NCI-H82 (cell line): ENCODE measurements around the gene KYNU.
"Not testable (repeated sequence)": the region's sequence is repeated elsewhere in the genome, so short reads cannot be mapped to it uniquely, and the experiment has no call there.

ENCODE experiments used
- DNase-seq: peaks from one replicate; lab custom pipeline; 2025; lab: John Stamatoyannopoulos, UW

KYNU gene

DNA sequence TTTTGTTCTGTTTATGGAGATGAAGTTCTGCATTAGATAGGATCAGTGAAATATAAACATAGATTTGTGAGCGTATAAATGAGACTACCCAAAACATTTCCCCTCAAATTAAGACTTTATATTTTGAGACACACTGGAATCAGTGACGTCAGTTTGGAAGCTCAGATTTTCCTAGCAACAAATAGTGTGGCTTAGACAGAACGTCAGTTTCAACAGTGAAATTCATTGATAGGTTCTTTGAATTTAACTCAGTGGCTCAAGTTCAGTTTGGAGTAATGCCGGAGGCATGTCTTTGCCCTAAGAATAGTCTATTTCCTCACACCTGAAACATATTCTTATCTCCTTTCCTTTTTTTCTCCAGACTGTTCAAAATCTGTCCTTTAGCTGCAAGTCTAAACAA, 138.2 kb downstream of the KYNU start:
- no peak for DNase-seq

DNA sequence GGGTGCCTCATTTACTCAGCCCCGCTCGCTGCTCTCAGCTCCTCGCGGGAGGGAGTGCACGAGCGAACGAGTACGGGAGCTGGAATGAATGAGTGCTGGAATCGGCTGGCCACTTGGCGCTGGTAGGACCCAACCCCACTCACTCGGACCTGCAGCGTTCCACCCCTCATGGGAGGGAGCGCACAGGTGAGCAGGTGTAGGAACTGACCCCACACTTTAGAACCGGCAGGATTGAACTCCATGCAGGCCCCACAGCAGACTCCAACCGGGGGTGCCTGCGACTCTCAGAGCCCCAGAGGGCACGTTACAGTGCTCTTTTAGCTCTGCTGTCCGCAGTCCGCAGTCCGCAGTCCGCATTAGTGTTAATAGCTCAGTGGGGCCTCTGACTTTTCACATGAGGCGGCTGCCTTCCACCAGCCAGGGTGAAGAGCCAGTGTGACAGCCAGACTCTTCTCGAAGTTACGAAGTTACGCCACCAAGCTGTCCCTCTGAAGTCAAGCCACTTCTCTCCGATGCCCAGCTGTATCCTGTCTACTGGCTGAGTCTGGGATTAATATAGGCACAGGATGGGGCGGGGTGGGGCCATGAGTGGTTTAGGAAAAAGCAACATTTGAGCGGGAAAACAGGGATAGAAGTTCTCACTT, 149.1 kb downstream of the KYNU start:
- peak; percentile 19 for DNase-seq

DNA sequence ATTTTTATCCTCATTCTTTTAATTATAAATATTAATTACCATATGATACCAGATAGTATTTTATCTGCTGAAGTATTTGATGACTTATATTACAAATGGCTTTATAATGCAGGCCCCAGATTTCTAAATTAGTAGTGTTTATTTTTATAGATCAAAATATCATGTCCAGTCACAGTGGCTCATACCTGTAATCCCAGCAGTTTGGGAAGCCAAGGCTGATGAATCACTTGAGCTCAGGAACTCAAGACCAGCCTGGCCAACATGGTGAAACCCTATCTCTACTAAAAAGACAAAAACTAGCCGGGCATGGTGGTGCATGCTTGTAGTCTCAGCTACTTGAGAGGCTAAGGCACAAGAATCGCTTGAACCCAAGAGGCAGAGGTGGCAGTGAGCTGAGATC, 151.7 kb downstream of the KYNU start:
- no peak for DNase-seq

DNA sequence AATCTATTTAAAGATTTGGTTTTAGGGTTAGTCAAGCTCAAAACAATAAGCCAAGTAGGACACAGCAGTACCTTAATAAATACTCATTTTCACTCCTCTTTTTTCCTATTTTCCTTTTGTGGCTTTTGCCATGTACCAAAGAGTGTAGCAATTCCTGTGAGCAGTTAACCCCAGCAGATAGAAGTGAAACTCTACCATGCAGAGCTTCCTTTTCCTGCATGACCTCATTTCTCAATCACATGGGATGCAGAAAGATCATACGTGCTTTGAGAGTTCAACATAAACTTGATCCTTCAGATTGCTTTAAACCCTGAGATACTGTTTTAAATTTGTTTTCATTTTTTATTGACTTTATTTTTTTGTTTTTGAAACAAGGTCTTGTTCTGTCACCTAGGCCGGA, 152.7 kb downstream of the KYNU start:
- no peak for DNase-seq

DNA sequence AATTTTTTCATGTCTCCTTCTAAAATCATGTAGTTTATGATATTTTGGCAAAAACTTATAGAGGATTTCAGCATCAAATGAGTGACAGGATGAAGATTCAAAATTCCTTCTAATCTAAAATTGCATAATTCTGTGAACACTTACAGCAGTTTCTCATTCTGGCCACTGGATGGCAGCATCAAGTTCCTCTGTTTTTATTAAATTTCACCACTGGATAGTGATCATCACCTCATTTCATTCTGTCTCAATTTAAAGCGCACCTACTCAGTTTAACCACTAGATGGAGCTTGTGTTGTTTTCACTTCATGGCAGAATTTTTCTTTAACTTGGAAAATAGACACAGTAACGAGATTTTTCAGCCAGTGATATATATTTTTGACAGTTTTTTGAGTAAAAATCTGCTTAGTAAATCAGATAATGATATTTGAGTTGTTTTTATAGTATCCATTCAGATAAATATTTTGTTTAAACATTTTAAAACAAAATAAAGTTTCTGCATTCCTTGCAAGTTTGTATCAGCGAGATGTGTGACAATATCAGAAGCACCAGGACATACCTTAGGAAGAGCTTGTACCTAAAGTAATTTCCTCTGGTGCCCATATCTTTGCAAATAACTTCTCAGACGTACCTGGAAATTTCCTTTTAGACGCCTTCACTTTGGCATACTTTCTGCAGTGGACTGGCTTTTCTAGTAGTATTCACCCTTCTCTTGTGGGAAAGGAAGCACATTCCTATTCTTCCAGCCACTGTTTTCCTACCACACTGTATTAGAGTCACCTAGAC, 157.0 kb downstream of the KYNU start:
- DNase-seq = peak; percentile 89

DNA sequence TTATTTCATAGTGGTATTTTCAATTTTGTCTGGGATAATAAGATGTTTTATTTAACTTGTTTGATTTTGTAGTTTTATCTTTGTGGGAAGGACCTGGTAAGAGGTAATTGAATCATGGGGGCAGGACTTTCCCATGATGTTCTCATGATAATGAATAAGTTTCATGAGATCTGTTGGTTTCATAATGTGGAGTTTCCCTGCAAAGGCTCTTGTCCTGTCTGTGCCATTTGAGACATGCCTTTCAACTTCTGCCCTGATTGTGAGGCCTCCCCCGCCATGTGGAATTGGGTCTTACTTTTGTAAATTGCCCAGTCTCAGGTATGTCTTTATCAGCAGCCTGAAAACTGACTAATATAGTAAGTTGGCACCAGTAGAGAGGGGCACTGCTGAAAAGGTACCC, 174.0 kb downstream of the KYNU start:
- DNase-seq = no peak

DNA sequence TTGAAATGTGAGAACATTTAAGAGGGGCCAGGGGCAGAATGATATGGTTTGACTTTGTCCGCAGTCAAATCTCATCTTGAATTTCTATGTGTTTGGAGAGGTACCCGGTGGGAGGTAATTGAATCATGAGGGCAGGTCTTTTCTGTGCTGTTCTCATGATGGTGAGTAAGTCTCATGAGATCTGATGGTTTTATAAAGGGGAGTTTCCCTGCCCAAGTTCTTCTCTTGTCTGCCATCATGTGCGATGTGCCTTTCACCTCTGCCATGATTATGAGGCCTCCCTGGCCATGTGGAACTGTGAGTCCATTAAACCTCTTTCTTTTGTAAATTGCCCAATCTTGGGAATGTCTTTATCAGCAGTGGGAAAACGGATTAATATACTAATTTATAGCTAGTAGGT, 176.0 kb downstream of the KYNU start:
- DNase-seq = not testable (repeated sequence)

DNA sequence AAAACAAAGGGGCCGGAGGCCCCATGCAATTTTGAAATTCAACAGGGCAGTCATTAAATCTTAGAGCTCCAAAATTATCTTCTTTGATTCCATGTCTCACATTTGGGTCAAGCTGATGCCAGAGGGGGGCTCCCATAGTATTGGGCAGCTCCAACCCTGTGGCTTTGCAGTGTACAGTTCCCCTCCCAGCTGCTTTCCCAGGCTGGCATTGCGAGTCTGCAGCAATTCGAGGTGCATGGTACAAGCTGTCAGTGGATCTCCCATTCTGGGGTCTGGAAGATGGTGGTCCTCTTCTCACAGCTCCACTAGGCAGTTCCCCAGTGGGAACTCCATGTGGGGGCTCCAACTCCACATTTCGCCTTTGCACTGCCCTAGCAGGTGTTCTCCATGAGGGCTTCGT, 179.1 kb downstream of the KYNU start:
- DNase-seq = no peak

DNA sequence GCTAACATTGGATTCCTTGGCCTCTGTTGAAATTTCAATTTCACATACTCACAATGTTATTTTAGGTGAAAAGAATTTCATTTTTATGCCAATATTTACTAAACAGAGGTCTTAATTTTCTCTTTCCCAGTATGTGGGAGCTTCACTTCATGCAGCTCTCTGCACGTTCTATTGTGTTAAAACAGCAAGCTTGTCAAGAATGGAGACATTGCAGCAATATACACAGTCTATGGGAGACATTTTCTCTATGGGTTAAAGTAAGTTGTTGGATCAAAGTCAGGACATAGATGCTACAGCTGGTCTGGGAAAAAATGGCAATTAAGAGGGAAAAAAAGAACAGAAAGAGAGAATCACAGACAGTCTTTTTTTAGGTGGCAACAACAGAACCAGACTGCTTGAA, 181.4 kb downstream of the KYNU start:
- no peak for DNase-seq

DNA sequence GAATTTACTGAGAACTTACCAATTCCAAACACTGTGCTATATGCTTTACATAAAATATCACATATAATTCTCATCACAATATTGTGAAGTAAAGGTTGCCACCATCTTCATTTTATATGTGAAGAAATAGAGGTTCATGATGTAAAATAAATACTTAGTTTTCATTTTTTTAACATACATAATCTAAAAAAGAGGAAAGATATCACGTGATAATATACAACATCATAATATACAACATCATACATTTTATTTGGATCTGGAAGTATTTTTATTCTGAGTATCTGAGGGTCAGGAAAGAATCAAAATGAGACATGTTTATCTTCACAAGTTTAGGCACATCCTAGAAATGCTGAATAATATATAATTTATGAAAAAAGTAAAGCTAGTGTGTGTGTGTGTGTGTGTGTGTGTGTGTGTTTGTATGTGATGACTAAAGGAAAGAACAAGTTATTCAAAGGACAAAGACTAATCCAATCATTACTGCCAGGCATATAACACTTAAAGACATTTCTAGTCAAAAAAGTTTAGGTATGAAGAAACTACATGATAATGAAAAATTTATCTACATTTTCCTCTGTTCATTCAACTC, 186.2 kb downstream of the KYNU start:
- DNase-seq = no peak

DNA sequence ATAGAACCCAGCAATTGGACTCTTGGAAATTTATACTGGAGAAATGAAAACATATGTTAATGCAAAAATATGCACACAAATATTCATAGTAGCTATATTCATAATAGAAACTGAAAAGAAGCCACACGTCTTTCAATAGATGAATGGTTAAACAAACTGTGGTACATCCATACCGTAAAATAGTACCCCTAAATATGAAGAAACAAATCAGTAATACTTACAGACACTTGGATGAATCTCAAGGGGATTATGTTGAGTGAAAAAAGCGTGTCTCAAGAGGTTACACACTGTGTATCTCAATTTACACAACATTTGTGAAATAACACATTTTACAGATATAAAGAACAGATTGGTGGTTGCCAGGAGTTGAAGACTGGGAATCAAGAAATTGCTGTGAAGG, 190.6 kb downstream of the KYNU start:
- DNase-seq = no peak

DNA sequence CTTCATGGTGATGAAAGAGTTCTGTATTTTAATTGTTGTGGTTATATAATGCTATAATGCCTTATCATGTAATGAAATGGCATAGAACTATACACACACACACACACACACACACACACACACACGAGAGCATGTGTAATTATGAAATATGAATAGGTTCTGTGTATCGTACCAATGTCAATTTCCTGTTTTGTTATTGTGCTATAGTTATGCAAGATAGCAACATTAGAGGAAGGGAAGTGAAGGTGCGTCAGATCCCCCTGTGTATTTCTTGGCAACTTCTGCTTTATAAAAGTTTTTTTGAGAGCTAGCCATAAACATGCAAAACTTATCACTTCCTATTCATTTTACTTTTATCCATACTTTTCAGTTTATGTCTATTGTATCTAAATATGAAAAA, 191.0 kb downstream of the KYNU start:
- DNase-seq = no peak

DNA sequence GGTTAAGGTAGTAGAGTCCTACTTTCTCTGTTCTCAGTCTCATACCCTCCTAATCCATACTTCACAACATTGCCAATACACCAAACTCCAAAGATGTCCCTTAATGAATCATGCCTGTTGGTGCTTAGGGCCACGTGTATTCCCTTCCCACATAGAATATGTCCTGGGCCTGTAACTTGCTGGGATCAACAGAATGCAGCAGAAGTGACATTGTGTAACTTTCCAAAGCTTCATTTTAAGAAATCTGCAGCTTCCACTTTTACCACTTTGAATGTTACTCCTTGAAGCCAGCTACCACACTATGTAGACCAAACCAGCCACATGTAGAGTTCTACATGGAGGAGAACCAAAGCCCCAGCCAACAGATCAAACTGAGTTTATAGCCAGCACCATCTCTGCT, 193.2 kb downstream of the KYNU start:
- no peak for DNase-seq

DNA sequence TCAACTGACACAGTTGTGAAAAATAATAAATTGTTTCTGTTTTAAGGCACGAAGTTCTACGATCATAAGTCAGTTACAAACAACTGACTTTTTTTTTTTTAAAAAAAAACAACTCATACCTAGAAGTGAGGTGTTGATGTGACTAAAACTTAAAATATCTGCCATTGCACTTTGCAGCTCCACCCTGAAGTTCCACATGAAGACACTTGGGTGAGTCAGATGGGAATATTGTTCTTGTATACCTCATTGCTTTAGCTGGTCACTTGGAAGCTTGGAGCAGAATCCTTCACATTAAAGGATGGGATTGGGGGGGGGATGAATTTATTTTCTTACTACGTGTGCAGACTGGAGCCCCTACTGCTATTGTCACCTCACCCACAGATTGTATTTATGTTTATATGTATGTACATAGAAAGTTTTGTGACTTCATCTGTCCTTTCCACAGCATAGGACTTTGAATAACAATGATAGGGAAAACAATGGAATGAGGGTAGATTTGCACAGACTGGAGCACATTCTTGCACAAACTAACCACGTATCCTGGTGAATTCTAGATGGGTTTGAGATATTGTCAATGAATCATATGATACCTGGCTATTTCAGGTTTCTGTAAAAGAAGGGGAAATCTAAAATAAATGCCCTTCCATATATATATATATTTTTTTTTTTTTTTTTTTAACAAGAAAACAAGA, 193.9 kb downstream of the KYNU start:
- DNase-seq = no peak

DNA sequence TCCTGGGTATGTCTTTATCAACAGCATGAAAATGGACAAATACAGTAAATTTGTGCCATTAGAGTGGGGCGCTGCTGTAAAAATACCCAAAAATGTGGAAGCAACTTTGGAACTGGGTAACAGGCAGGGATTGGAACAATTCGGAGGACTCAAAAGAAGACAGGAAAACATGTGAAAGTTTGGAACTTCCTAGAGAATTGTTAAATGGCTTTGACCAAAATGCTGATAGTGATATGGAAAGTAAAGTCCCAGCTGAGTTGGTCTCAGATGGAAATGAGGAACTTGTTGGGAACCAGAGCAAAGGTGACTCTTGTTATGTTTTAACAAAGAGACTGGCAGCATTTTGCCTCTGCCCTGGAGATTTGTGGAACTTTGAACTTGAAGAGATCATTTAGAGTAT, 197.4 kb downstream of the KYNU start:
- not testable (repeated sequence) for DNase-seq

DNA sequence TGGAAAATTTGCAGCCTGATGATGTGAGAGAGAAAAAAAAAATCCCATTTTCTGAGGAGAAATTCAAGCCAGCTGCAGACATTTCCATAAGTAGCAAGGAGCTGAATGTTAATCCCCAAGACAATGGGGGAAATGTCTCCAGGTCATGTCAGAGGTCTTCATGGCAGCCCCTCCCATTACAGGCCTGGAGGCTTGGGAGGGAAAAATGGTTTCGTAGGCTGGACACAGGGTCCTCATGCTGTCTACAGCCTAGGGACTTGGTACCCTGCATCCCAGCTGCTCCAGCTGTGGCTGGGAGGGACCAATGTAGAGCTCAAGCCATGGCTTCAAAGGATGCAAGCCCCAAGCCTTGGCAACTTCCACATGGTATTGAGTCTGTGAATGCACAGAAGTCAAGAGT, 198.2 kb downstream of the KYNU start:
- DNase-seq = no peak

DNA sequence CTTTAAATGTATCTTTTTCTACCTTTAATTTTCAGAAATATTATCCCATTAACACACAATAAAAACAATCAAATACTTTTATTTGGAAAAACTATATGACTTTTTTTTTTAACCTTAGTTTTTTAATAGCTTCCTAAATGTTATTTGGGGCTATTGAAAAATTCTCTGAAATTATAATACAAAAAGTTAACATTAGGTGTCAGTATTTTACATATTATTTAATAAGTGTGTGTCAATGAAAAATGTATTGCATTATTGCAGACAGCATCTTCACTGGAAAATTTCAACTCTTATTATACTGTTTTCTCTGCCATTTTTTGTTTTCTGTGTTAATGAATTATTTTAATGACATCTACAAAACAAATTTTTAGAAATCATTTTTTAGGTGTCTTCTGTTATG, 200.6 kb downstream of the KYNU start:
- DNase-seq = no peak

DNA sequence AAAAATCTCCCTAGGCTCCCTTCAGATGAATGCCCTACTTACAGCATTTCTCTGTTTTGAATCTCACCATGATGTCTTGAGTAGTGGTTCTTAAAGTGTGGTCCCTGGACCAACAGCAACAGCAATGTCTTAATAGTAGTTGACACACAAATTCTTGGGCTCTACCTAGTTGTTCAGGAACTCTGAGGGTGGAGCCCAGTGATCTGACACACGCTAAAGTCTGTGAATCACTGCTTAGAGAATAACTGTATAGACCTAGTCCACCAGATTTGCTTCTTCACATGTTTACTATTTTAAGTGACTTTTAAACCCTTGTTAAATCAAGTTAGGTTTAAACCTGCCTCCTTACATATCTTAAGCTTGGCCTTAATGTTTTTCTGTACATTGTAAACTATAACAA, 204.2 kb downstream of the KYNU start:
- DNase-seq = no peak

DNA sequence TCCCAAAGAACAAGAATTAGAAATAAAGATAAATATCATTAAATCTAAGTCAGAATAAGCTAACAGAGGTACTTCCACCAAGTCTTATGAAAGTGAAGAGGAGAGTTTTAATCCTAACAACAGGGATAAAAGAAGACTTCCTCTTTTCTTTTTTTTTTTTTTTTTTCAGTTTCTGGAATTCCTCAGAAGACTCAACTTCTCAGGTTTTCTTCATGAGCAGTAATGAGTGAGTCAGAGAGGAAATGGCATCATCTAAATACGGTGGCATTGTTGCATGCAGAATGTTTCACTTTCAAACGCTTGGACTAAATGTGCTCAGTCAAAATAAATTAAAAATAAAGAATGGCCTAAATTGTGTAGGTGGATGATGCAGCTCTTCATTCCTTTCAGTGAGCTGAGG, 206.2 kb downstream of the KYNU start:
- DNase-seq = no peak

DNA sequence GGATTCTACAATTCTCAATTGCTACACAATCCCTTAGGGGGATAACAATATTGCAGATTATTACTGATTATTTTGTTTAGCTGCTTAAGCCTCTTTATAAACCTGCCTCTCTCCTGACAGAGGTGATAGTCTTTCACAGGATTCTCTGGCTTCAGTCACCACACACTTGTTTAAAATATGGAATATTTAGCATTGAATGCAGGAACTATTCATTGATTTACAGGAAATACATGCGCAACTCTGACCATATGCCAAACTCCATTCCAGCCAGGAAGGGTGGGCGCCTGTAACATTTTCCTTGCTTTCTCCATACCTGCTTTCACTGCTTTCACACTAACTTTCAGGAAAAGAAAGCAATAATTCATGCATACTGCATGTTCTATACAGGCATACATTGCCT, 207.0 kb downstream of the KYNU start:
- no peak for DNase-seq

DNA sequence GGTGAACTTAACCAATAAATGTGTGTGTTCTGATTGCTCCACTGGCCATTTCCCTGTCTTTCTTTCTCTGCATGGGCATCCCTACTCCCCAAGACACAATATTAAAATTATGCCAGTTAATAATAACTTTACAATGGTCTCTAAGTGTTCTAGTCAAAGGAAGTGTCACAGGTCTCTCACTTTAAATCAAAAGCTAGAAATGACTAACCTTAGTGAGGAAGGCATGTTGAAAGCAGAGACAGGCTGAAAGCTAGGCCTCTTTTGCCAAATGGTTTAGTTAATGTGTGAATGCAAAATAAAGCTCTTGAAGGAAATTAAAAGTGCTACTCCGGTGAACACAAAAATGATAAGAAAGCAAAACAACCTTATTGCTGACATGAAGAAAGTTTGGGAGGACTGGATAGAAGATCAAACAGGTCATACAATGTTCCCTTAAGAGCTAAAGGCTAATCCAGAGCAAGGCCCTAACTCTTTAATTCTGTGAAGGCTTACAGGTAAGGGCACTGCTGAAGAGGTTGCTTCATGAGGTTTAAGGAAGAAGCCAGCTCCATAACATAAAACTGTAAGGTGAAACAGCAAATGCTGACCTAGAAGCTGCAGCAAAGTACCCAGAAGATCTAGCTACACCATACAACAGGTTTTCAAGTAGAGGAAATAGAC, 207.8 kb downstream of the KYNU start:
- DNase-seq = no peak

DNA sequence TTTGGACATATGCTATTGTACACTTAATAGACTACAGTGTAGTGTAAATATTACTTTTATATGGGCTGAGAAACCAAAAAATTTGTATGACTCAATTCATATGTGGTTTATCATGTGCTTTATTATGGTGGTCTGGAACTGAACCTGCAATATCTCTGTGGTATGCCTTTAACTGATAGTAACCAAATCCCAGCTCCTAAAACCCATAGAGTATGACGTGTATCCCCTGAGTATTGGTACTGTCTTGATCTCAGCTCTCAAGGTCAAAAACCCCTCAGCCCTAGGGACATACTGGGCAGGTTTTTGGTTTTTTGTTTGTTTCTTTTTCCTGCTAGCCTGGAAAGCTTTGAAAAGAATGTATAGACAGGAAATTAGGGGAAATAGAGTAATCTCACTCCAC, 209.6 kb downstream of the KYNU start:
- no peak for DNase-seq
